Hepatocyte (in vitro differentiated cells): Measurements from ENCODE around the gene GATAD2A. TPM values are rescaled to one million over a fixed set of nuclear protein-coding genes. Genes with fewer than 3 reads are reported as not detected.

ENCODE experiments used
- DNase-seq: peaks from one replicate; pipeline ENCODE4 v3.0.0-alpha.2; 2016; ENCODE audit warnings: low spot score
- H2AFZ ChIP-seq: fragments of 200-600 bp; sonication (generic); 2 replicates; pipeline ENCODE4 v1.6.0; 2016; ENCODE audit warnings: antibody characterized with exemption, mild to moderate bottlenecking
- H3K27ac ChIP-seq: fragments of 200-600 bp; sonication (generic); 2 replicates; pipeline ENCODE4 v1.5.1; 2016; ENCODE audit warnings: mild to moderate bottlenecking
- H3K27me3 ChIP-seq: fragments of 200-600 bp; sonication (generic); 2 replicates; pipeline ENCODE4 v1.6.1; 2016
- H3K36me3 ChIP-seq: fragments of 200-600 bp; sonication (generic); replicated peaks from 2 replicates; pipeline ENCODE4 v1.5.1; 2016; ENCODE audit warnings: low read depth; ENCODE audit not compliant: insufficient read depth
- H3K4me1 ChIP-seq: fragments of 200-600 bp; sonication (generic); 2 replicates; pipeline ENCODE4 v1.5.1; 2016; ENCODE audit warnings: mild to moderate bottlenecking, moderate library complexity; ENCODE audit not compliant: insufficient read depth
- H3K4me2 ChIP-seq: fragments of 200-600 bp; sonication (generic); 2 replicates; pipeline ENCODE4 v1.6.0; 2016
- H3K4me3 ChIP-seq: fragments of 200-600 bp; sonication (generic); 2 replicates; pipeline ENCODE4 v1.5.1; 2016; ENCODE audit warnings: mild to moderate bottlenecking
- H3K79me2 ChIP-seq: fragments of 200-600 bp; sonication (generic); 2 replicates; pipeline ENCODE4 v1.6.0; 2017; ENCODE audit warnings: mild to moderate bottlenecking
- H3K9me2 ChIP-seq: fragments of 200-600 bp; sonication (generic); replicated peaks from 2 replicates; pipeline ENCODE4 v1.6.0; 2017; ENCODE audit warnings: mild to moderate bottlenecking; ENCODE audit not compliant: insufficient read depth
- H3K9me3 ChIP-seq: fragments of 200-600 bp; sonication (generic); 2 replicates; pipeline ENCODE4 v1.5.1; 2016; ENCODE audit warnings: low read depth, mild to moderate bottlenecking
- H4K20me1 ChIP-seq: fragments of 200-600 bp; sonication (generic); 2 replicates; pipeline ENCODE4 v1.6.0; 2016; ENCODE audit warnings: mild to moderate bottlenecking; ENCODE audit not compliant: insufficient read depth, poor library complexity, severe bottlenecking
- EZH2 ChIP-seq: fragments of 200-600 bp; sonication (generic); IDR thresholded peaks from 2 replicates; pipeline ENCODE4 v1.6.1; 2016; ENCODE audit warnings: antibody characterized with exemption, mild to moderate bottlenecking, borderline replicate concordance
- EZH2phosphoT487 ChIP-seq: fragments of 200-600 bp; sonication (generic); IDR thresholded peaks from one replicate; pipeline ENCODE4 v1.6.1; 2018; ENCODE audit warnings: antibody characterized with exemption, mild to moderate bottlenecking, low read depth, moderate library complexity; ENCODE audit not compliant: unreplicated experiment, severe bottlenecking
- WGBS: methylation state at CpG from one replicate; pipeline ENCODE4 v1.1.6; 2016; ENCODE audit warnings: low lambda C conversion rate; ENCODE audit errors: missing lambda C conversion rate; 5-methylcytosine and 5-hydroxymethylcytosine counted together
- polyA plus RNA-seq: library from polyadenylated mRNA; unstranded; fragments of >200 nt; fragmentation: Nextera tagmentation; extraction: Ambion mirVana; gene quantifications from 2 replicates; pipeline ENCODE4 v1.2.1, GENCODE V29; 2016
- total RNA-seq: library from RNA; depleted of rRNA; stranded (reverse); fragments of >200 nt; gene quantifications from 2 replicates; pipeline ENCODE4 v1.2.3, GENCODE V29; 2014
- TF ChIP-seq, protein P1 (sequence below): fragments of 200-600 bp; sonication (generic); IDR thresholded peaks from 2 replicates; pipeline ENCODE4 v1.5.1; 2016; ENCODE audit warnings: antibody characterized with exemption, mild to moderate bottlenecking; ENCODE audit not compliant: poor library complexity

The GATAD2A gene
- total and polyA plus RNA-seq, 2 experiments from 2014 or later = 35.3 to 35.7 TPM

DNA sequence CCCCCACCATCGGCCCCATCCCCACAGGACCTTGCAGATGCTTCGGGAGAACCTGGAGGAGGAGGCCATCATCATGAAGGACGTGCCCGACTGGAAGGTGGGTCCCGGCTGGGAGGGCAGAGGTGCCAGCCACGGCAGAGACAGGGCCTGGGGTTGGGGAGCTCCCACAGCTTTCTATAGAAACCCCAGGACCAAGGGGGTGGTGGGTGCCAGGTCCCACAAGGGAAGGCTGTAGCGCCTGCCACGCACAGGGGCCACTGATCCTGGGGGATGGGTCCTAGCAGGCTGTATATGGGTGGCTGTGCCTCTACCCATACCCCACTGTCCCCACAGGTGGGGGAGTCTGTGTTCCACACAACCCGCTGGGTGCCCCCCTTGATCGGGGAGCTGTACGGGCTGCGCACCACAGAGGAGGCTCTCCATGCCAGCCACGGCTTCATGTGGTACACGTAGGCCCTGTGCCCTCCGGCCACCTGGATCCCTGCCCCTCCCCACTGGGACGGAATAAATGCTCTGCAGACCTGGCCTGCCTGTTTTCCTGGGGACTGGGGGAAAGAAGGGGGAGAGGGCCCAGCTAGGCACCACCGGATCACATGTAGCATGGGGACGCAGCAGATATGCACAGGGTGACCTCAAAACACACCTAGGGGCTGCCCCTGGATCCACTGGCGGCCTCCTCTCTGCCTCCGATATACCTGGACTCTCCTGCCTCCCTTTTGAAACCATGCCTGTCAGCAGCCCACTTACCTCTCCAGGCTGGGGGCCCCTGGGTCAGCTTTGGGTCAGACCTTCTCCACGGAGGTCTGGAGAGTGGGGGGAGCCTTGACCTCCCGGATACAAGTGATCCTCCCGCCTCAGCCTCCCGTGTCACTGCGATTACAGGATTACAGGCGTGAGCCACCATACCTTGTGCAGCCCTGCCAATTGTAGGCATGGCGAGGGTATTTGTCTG, 122.5 kb downstream of the GATAD2A start:
- no peaks in the 10 kb centered on the region for H3K4me1 ChIP-seq
- no peaks in the 10 kb centered on the region for H3K27me3 ChIP-seq
- H3K36me3 ChIP-seq = no peaks in the 10 kb centered on the region
- H3K79me2 ChIP-seq = peaks cover 22% of the 10 kb centered on the region
- H4K20me1 ChIP-seq = peaks cover 17% of the 10 kb centered on the region
- H3K27ac ChIP-seq = no peak overlapping the region
- 96% methylated on average over 25 of the region's 27 CpGs for WGBS
- H3K4me2 ChIP-seq = no peak overlapping the region
- H3K4me3 ChIP-seq = no peak overlapping the region
- TF ChIP-seq, protein P1, sequence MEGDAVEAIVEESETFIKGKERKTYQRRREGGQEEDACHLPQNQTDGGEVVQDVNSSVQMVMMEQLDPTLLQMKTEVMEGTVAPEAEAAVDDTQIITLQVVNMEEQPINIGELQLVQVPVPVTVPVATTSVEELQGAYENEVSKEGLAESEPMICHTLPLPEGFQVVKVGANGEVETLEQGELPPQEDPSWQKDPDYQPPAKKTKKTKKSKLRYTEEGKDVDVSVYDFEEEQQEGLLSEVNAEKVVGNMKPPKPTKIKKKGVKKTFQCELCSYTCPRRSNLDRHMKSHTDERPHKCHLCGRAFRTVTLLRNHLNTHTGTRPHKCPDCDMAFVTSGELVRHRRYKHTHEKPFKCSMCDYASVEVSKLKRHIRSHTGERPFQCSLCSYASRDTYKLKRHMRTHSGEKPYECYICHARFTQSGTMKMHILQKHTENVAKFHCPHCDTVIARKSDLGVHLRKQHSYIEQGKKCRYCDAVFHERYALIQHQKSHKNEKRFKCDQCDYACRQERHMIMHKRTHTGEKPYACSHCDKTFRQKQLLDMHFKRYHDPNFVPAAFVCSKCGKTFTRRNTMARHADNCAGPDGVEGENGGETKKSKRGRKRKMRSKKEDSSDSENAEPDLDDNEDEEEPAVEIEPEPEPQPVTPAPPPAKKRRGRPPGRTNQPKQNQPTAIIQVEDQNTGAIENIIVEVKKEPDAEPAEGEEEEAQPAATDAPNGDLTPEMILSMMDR = no peak
- TF ChIP-seq EZH2 (no peak), EZH2phosphoT487 (no peak)
- H2AFZ ChIP-seq = no peak overlapping the region
- H3K9me3 ChIP-seq = no peaks in the 10 kb centered on the region
- no peaks in the 10 kb centered on the region for H3K9me2 ChIP-seq
- DNase-seq = no peak

DNA sequence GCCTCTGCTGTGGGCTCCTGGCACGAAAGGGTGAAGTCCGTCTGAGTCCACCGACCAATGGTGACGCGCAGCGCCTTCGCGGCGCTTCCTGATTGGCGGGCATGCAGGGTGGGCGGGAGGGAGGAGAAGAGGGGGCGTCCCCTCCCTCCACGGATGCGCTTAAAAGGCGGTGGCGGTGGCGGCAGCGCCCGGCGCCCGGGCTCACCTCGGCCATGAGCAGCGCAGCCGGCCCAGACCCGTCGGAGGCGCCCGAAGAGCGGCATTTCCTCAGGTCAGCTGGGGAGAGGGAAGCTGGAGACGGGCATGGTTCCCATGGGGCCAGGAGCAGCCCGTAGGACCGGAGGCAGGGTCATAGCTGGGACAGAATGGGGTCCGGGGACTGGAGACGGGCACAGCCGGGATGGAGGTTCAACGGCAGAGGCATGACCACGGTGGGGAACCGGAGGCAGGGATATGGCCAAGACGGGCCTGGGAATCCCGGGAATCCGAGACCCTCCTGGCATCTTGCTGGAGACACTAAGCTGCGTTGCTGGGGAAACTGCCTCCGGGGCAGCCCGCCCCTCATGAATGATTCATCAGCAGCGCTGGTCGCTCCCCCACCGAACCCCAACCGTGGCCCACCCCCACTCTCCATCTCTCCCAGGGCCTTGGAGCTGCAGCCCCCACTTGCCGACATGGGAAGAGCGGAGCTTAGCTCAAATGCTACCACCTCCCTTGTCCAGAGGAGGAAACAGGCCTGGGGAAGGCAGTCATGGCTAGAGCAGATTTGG, 123.4 kb downstream of the GATAD2A start, which contains the start of gene YJEFN3:
YJEFN3 (plus strand) TSS at position 191 of the 770 bp plus-strand sequence; CDS start at position 213, 22 bp downstream.
- H3K4me2 ChIP-seq = no peak within 1 kb of the TSS
- no peak within 1 kb of the TSS for H3K4me3 ChIP-seq
- no peaks in the 10 kb centered on the region for H3K9me2 ChIP-seq
- TF ChIP-seq, protein P1 = no peak
- TF ChIP-seq EZH2phosphoT487 (no peak), EZH2 (no peak)
- no peak within 1 kb of the TSS for H2AFZ ChIP-seq
- H3K4me1 ChIP-seq = peaks cover 4% of the 10 kb centered on the region
- 87% methylated on average over 23 of the region's 50 CpGs for WGBS
- H4K20me1 ChIP-seq = peaks cover 12% of the 10 kb centered on the region
- H3K27me3 ChIP-seq = no peaks in the 10 kb centered on the region
- H3K36me3 ChIP-seq = no peaks in the 10 kb centered on the region
- no peaks in the 10 kb centered on the region for H3K9me3 ChIP-seq
- H3K79me2 ChIP-seq = peaks cover 12% of the 10 kb centered on the region
- no peak within 1 kb of the TSS for H3K27ac ChIP-seq
- no peak for DNase-seq

DNA sequence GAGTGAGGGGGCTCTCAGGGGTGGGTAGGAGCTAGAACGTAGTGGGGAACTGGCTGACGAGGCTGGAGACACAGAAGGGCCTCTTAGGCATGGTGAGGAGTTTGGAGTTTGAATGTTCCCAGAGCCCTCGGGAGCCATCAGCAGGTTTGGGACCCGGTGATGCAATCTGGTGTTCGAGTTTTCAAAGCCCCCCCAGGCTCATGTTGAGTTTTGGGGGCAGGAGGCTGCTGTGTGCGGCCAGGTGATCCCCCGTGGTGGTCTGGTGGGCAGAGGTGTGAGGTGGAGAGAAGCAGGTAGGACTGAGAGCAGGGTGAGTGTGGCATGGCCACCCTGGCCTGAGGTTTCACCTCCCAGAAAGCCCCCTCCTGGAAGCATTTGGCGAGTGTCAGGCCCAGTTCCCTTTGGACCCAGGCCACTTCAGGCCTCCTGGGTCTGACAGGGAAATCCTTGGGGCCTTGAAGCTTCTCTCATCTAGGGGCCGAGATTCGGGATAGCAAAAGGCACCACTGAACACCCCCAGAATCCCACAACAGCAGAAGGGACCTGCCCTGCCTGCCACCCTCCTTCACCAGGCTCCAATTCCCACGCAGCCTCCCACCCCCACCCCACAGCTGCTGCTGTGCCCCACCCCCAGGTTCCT, 124.4 kb downstream of the GATAD2A start:
- peaks cover 3% of the 10 kb centered on the region for H3K79me2 ChIP-seq
- TF ChIP-seq EZH2 = no peak
- TF ChIP-seq, protein P1 = no peak
- TF ChIP-seq EZH2phosphoT487 = no peak
- H3K4me1 ChIP-seq = peaks cover 9% of the 10 kb centered on the region
- DNase-seq = no peak
- no peak overlapping the region for H2AFZ ChIP-seq
- H3K9me3 ChIP-seq = no peaks in the 10 kb centered on the region
- H3K27ac ChIP-seq = no peak overlapping the region
- no peak overlapping the region for H3K4me3 ChIP-seq
- H4K20me1 ChIP-seq = peaks cover 3% of the 10 kb centered on the region
- H3K9me2 ChIP-seq = no peaks in the 10 kb centered on the region
- H3K27me3 ChIP-seq = no peaks in the 10 kb centered on the region
- no peak overlapping the region for H3K4me2 ChIP-seq
- H3K36me3 ChIP-seq = no peaks in the 10 kb centered on the region
- 83% methylated on average over 9 of the region's 11 CpGs for WGBS
